Measurements from ENCODE around the gene MED26.
"Not testable (repeated sequence)": the region's sequence is repeated elsewhere in the genome, so short reads cannot be mapped to it uniquely, and the experiment has no call there.

Gene MED26, protein sequence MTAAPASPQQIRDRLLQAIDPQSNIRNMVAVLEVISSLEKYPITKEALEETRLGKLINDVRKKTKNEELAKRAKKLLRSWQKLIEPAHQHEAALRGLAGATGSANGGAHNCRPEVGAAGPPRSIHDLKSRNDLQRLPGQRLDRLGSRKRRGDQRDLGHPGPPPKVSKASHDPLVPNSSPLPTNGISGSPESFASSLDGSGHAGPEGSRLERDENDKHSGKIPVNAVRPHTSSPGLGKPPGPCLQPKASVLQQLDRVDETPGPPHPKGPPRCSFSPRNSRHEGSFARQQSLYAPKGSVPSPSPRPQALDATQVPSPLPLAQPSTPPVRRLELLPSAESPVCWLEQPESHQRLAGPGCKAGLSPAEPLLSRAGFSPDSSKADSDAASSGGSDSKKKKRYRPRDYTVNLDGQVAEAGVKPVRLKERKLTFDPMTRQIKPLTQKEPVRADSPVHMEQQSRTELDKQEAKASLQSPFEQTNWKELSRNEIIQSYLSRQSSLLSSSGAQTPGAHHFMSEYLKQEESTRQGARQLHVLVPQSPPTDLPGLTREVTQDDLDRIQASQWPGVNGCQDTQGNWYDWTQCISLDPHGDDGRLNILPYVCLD

DNA sequence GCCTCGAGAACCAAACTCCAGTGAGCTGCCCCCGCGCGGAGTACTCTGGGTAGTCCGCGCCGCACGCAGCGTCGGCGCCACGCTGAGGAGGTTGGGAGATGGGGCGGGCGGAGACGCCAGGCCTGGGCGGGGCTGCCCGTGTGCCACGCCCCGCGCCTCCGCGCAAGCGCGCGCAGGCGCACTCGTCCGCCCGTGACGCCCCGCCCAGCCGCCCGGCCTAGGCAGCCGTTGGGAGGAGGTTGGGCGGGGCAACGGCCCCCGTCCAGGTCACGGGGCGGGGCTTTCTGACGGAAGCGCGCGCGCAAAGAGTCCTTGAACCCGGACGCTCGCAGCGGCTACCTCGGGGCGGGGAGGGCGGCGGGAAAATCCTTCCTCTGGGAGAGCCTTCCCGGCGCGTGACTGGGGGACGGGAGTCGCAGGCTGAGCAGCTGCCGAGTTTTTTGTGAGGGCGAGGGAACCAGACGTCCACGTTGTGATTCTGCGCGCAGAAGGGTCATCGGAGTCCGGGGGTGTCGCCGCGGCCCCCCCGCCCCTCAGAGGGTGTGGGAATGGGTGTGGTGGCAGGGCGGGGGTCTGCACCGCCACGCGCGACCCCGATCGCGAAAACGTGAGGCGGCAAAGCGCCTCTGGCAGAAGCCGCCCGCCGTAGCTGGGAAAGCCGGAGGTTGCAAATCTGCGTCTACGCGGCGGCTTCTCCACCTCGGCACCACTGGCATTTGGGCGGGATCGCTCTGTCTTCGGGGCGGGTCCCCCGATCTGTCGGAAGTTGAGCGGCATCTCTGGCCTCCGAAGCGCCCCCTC is at the start of gene MED26:
TSS of gene MED26 (minus strand) at position 22 of the 801 bp plus-strand sequence. CDS start 261 bp downstream, outside the sequence.
- DNase-seq: peak; percentile 94

DNA sequence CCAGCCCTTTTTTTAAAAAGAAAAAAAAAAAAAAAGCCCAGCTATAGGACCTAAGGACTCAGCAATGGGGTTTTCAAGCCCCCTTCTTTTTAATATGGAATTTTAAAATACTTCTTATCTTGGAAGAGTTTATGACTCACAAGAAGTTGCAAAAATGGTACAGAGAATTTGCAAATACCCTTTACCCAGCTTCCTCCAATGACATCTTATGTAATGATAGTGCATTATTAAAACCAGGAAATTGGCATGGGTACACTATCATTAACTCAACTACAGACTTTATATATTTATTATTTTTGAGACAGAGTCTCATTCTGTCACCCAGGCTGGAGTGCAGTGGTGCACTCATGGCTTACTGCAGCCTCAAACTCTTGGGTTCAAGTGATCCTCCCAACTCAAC is 49.1 kb upstream of the MED26 start:
- no peak for DNase-seq

DNA sequence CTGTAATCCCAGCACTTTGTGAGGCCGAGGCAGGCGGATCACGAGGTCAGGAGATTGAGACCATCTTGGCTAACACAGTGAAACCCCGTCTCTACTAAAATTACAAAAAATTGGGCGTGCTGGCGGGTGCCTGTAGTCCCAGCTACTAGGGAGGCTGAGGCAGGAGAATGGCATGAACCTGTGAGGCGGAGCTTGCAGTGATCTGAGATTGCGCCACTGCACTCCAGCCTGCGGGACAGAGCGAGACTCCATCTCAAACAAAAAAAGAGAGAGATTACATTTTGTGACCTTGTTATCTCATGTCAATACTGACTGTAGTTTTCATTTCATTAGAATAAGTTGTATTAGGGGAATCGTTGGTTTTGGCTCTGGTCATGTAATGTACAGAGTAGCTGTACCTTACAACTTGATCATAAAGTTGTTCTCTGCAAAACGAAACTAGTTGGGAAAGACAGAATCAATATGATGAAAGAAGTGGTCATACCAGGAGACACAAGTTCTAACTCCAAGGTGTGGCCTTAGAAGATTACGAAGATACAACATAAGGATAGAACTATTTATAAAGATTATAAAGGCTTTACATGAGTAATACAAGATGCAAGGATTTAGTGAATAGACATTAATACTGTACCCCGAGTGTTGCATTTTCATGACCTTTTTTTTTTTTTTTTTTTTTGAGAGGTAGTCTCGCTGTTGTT is 48.2 kb upstream of the MED26 start:
- no peak for DNase-seq

DNA sequence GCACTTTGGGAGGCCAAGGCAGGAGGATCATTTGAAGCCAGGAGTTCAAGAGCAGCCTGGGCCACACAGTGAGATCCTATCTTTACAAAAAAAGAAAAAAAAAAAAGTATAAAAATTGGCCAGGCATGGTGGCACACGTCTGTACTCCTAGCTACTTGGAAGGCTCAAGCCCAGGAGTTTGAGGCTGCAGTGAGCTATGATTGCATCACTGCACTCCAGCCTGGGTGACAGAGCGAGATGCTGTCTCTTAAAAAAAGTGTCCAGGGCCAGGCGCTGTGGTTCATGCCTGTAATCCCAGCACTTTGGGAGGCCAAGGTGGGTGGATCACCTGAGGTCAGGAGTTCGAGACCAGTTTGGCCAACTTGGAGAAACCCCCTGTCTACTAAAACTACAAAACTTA is 45.8 kb upstream of the MED26 start:
- DNase-seq: not testable (repeated sequence)

DNA sequence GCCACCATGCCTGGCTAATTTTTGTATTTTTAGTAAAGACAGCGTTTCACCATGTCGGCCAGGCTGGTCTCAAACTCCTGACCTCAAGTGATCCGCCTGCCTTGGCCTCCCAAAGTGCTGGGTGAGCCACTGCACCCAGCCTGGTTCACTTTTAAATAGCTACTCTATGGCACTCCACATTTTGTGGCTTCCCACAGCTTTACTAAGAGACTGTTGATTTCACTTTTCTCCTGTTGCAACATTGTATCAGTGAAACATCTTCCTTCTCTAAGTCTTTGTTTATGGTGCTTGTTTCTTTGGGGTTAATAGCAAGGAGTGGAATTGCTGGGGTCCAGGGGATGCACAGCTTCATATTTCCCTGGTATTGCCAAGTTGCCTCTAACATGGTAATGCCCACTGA is 45.2 kb upstream of the MED26 start:
- no peak for DNase-seq

DNA sequence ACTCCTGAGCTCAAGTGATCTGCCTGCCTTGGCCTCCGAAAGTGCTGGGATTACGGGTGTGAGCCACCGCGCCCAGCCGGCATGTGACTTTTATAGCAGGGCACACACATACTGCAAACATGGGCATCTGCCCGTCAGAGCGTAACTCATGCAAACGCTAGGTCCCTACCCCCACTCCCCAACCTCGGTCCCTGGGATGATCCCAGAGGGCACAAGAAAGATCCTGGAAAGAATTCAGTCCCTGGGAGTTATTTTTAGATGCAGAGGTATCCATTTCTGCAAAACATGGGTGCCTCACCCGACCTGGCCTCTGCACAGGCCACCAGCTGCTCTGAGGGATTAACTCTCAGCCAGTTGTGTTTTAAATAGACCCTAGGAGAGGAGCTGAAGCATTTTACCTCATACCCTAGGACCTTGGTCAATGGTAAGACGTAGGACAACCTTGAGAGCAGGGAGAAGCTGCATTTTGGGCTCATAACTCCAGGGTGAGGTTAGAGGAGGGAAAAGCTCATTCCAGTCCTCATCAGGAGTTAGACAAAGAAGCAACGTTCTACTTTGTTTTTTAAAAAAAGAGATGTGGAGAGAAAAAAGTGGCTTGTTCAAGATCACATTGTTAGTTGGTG is 43.8 kb upstream of the MED26 start:
- no peak for DNase-seq

DNA sequence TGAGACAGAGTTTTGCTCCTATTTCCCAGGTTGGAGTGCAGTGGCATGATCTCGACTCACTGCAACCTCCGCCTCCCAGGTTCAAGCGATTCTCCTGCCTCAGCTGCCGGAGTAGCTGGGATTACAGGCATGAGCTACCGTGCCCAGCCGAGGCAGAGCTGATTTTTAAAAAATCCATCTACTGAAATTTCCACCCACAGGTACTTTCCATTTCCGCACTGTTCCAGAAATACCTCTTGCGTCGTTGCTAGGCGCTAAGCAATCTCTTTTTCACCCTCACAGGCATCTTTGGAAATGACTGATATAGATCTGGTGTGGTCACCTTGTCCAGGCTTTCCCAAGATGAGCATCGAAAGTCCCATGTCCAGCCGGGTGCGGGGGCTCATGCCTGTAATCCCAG is 42.3 kb upstream of the MED26 start:
- DNase-seq: no peak

DNA sequence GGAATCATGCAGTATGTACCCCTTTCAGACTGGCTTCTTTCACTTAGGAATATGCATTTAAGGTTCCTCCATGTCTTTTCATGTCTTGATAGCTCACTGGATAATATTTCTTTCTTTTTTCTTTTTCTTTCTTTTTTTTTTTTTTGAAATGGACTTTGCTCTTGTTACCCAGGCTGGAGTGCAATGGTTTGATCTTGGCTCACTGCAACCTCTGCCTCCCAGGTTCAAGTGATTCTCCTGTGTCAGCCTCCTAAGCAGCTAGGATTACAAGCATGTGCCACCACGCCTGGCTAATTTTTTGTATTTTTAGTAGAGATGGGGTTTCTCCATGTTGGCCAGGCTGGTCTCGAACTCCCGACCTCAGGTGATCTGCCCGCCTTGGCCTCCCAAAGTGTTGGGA is 40.7 kb upstream of the MED26 start:
- DNase-seq: not testable (repeated sequence)

DNA sequence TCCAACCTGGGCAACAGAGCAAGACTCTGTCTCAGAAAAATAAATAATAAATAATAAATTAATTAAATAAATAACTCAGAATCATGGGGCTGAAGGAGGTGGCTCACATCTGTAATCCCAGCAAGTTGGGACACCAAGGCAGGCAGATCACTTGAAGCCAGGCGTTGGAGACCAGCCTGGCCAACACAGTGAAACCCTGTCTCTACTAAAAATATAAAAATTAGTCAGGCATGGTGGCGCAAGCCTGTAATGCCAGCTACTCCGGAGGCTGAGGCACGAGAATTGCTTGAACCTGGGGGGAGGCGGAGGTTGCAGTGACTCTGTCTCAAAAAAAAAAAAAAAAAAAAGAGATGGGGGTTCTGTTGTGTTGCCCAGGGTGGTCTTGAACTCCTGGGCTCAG is 40.2 kb upstream of the MED26 start:
- DNase-seq: no peak

DNA sequence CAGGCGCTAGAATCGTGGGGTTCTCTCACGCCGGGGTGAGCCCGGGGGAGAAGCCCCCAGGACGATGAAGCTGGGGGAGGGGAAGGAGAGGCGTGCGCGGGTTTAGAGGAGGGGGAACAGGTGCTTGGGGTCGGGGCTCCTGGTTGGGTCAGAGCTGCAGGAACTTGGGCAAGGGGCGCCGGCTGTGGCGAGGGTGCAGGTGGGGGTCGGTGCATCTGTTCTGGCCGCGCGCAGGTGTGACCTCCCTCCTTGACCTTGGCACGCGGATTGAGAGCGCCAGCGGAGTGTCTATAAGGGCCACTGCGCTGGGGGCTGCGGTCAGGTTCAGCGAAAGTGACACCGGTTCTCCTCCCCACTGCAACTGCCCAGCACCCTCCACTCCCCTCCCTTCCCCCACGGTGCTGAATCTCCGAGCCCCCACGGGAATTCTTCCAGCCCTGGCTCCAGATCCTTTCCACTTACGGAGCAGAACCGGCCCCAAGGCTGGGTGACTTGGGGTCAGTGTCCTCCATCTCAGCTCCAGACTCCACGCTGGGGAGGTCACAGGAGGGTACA is 33.6 kb upstream of the MED26 start:
- DNase-seq: no peak

DNA sequence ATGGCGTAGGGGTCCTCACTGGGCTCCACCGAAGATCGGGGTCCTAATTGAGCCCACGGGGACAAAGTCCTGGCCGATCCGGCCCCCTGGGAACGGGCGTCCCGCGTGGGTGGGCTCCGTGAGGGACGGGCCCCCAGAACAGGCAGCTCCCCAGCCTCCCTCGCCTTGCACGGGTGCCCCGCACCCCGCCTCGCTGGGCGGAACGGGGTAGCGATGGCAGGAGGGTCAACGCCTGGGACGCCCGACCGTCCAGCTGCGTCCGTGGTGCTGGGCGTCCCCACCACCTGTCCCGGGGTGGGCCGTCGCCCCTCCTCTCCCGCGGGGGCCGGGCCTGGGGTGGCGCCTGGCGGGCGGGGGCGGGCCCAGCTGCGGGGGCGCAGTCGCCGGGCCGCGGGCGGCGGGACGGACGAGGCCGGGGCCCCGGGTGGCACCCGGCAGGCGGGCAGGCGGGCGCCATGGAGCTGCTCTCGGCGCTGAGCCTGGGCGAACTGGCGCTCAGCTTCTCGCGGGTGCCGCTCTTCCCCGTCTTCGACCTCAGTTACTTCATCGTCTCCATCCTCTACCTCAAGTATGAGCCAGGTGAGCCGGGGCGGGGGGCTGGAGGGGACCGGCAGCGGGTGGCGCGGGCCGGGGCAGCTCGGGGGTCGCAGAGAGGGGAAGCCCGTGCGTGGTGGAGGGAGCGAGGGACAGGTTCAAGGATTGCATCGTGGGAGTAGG is 32.9 kb upstream of the MED26 start, which contains the start of gene TMEM38A:
TSS of gene TMEM38A (plus strand) at position 377 of the 717 bp plus-strand sequence. CDS start at position 456, 79 bp downstream.
- DNase-seq: peak; percentile 30

DNA sequence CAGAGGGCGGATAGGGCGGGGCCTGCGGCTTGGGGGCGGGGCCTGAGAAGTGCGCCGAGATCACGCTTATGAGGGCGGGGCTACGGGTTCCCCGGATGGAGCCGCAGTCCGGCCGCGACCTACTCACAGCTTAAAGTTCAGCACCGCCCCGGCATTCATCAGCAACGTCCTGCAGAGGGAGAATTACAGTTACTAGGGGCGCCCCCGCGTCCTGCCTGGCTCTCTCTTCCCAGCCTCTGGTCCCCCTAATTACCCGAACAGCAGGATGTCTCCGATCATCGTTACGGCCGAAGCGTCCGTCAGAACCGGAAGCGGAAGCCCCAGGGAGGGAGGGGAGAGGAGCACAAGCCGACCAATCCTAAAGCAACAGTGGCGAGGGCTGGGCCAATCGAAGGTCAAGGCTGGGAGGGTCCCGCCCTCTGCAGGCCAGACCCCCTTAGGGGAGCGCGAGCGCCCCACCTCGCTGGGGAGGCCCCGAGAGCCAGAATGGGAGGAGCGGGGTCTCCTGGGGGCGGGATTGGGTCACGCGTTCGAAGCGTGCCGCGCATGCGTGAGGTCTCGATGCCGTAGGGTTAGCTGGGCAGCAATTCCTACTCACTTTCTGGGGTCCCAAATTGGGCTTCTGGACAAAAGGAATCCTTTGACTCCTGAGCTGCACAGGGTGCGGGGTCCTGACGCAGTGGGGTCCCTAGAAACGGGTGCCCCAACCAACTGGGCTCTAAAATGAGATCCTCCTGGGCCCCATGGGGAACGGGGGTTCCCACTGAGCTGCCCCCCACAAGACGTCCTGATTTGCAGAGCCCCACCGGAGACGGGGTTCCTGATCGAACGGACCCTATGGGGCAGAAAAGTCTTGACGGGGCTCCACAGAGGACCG is 32.1 kb upstream of the MED26 start, which contains the start of gene SMIM7:
TSS of gene SMIM7 (minus strand) at position 313 of the 877 bp plus-strand sequence. CDS start at position 279, 34 bp downstream.
- peak; percentile 99 for DNase-seq

DNA sequence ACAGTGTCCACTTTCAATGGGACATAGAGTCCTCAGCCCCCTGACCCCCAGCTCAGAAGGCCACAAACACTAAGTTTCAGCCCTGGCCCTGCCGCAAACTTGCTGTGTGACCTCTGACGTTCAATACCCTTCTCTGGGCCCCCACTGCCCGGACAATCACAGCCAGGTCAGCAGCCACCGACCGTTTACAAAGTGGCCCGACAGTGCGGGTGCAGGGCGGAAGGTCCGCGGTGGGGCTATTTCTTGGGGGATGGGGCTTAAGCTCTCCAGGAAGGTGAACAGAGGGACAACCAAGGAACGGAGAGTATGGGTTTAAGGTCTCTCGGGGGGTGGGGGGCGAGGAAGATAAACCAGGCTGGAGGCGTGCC is 31.4 kb upstream of the MED26 start:
- DNase-seq: no peak

DNA sequence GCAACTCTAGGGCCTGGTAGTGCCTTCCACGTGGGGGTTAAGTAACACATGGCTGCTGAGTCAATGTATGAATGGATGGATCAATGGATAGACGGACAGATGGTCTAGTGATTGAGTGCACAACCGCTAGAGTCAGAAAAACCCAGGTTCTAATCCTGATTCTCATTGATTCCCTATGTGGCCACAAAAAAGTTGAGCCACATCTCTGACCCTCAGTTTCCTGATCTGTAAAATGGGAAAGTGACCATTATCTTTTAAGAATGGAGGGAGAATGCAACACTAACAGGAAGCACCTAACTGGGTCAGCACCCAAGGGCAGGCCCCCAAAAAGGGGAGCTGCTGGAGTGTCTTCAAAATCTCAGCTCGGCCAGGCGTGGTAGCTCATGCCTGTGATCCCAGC is 29.4 kb upstream of the MED26 start:
- DNase-seq: no peak

DNA sequence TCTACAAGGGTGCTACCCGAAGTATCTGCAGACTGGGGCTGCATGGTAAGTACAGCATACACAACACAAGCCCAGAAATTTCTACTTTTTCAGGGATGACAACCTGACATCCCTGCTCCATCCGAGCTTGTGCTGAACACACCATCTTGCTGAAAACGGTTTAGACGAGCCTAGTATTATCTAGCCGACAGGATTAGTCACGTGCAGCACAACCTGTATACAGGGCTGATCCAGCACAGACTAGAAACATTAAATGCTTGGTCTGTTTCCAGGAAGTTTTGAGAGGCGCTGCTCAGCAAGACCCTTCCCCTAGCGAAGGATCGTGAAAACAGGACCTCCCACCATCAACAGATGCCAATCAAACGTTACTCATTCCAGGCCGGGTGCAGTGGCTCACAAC is 27.7 kb upstream of the MED26 start:
- no peak for DNase-seq

DNA sequence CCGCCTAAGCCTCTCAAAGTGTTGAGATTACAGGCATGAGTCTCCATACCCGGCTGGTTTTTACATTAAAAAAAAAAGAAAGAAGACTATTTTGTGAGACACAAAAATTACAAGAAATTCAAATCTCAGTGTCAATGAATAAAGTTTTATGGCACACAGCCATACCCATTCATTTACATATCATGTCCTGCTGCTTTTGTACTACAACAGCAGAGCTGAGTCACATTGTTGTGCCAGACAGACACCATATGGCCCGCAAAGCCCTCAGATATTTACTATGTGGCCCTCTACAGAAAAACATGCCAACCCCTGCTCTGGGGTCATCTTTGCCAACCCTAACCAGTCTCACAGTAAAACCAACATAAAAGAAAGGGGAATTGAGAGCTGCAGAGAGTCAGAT is 26.6 kb upstream of the MED26 start:
- no peak for DNase-seq

DNA sequence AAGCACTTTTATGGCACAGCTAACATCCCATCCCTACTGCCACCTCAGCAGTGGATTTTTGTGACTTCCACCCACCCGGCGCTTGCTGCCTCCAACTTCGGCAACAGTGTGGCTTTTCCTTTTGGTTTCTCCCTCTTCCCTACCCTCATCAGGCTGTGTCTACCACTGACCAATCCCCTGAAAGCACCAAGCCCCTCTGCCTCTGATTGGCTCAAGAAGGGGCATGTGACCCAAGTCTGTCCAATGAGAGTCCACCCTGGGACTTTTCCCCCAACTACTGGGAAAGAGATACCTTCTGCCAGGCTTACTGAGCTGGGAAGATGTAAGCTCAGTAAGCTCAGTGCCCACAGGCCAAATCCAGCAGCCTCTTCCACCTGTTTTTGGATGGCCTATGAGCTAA is 26.1 kb upstream of the MED26 start:
- DNase-seq: no peak

DNA sequence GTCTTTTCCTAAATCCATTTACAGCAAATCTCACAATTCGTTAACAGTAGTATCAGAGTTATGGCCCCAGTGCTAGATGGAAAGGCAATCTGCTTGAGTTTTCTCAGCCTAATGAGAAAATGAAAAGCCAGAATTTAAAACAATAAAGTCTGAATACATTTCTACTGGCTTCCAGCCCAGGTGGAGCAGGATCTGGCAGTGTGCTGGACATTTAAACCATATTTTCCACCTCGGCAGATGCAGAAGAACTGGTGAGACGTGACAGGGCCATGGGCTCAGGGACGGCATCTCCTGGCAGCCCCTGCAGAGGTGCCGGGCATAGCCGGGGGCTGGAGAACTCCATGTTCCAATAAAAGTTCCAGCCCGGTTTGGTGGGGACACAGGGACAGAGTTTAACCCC is 24.9 kb upstream of the MED26 start:
- DNase-seq: no peak

DNA sequence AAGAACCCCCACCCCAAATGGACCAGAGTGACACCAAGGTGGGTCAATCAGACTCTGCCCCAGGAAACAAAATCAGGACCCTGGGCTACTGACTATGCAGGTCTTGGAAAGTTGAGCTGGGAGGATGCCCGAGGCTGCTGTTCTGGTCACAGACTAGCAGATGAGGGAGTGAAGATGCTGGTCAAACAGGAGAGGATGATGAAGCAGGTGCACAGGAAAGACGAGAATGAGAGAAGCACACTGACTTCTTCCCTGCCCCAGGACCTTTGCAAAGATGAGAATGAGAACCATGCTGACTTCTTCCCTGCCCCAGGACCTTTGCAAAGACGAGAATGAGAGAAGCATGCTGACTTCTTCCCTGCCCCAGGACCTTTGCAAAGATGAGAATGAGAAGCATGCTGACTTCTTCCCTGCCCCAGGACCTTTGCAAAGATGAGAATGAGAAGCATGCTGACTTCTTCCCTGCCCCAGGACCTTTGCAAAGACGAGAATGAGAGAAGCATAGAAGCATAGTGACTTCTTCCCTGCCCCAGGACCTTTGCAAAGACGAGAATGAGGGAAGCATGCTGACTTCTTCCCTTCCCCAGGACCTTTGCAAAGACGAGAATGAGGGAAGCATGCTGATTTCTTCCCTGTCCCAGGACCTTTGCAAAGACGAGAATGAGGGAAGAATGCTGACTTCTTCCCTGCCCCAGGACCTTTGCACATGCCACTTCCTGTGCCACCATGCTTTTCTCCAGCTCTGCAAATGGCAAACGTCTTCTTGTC is 23.6 kb upstream of the MED26 start:
- not testable (repeated sequence) for DNase-seq

DNA sequence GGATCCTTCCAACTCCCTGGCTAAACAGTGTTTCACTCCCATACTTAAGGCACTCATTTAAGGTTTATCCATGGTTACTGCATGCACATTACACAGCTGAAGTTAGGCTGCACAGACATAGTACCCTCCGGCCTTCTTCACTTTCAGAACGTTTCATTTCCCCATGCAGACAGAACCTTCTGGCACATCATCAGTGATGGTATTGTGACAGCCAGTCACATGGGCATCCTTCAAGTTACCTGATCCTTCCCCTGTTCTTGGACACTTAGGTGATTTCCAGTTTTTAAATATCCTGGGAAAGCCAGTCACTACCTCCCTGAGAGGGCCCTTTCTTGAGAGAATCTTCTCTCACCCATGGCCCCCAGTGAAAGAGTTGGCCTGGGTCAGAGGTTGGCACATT is 22.8 kb upstream of the MED26 start:
- no peak for DNase-seq
